ENCODE results near the gene CATSPERB. TPM values are rescaled to one million over a fixed set of nuclear protein-coding genes. Genes with fewer than 3 reads are reported as not detected.

Gene CATSPERB
- total RNA-seq, 2 experiments from 2014 or later = 5.3 to 7.1 TPM

- no peak overlapping the region for H3K27ac ChIP-seq (ENCODE audit: low read depth in 1 of 2, low read length in 2 of 2)
- no peaks in the 10 kb centered on the region for H3K27me3 ChIP-seq (ENCODE audit: control insufficient read depth in 1 of 2, insufficient read depth in 2 of 2, low read length in 2 of 2)
- no peaks in the 10 kb centered on the region for H3K4me1 ChIP-seq (ENCODE audit: insufficient read depth, low read length)
- no peaks in the 10 kb centered on the region for H3K9me3 ChIP-seq (ENCODE audit: control insufficient read depth in 1 of 2, insufficient read depth in 1 of 2, low read length in 2 of 2)
- Mint-ChIP-seq H3K9me3 (no peaks in the 10 kb centered on the region), H3K27me3 (no peaks in the 10 kb centered on the region), H3K36me3 (ENCODE audit: low read depth) (peaks cover 3% of the 10 kb centered on the region), H3K27ac (no peak overlapping the region), H3K4me1 (ENCODE audit: low read depth) (no peaks in the 10 kb centered on the region), H3K4me3 (no peak overlapping the region)
- ATAC-seq (ENCODE audit: poor library complexity) (no peak), DNase-seq (no peak)
- H3K4me3 ChIP-seq (ENCODE audit: low read length) = no peak overlapping the region
- intact Hi-C loops (cut with DNase I, micrococcal nuclease) = no loop called here
- no peak for TF ChIP-seq CTCF (IDR thresholded peaks at IDR 0.05)
- no peaks in the 10 kb centered on the region for H3K36me3 ChIP-seq (ENCODE audit: insufficient read depth, low read length)
- POLR2A ChIA-PET = no interaction called here
- CTCF ChIA-PET = no interaction called here
These were observed 71.1 kb downstream of the CATSPERB start for GRCh38 chr14:91660790-91661189.

GRCh38 chr14:91654836-91655235 lies 77.0 kb downstream of the CATSPERB start:
- H3K4me1 ChIP-seq (ENCODE audit: insufficient read depth, low read length) = no peaks in the 10 kb centered on the region
- Mint-ChIP-seq H3K9me3 (no peaks in the 10 kb centered on the region), H3K36me3 (ENCODE audit: low read depth) (peaks cover 3% of the 10 kb centered on the region), H3K4me3 (no peak overlapping the region), H3K27me3 (no peaks in the 10 kb centered on the region), H3K27ac (no peak overlapping the region), H3K4me1 (ENCODE audit: low read depth) (no peaks in the 10 kb centered on the region)
- no peaks in the 10 kb centered on the region for H3K36me3 ChIP-seq (ENCODE audit: insufficient read depth, low read length)
- POLR2A ChIA-PET = no interaction called here
- no peaks in the 10 kb centered on the region for H3K27me3 ChIP-seq (ENCODE audit: control insufficient read depth in 1 of 2, insufficient read depth in 2 of 2, low read length in 2 of 2)
- no peak overlapping the region for H3K4me3 ChIP-seq (ENCODE audit: low read length)
- no peak overlapping the region for H3K27ac ChIP-seq (ENCODE audit: low read depth in 1 of 2, low read length in 2 of 2)
- CTCF ChIA-PET = no interaction called here
- no peaks in the 10 kb centered on the region for H3K9me3 ChIP-seq (ENCODE audit: control insufficient read depth in 1 of 2, insufficient read depth in 1 of 2, low read length in 2 of 2)
- TF ChIP-seq CTCF (IDR thresholded peaks at IDR 0.05) = no peak
- no peak for ATAC-seq (ENCODE audit: poor library complexity)
- intact Hi-C loops (cut with DNase I, micrococcal nuclease) = loop anchor here in 1 of 2 experiments (5.0 kb wide), 1 partner anchor 342 kb away; no protein-coding TSS in a partner anchor
- DNase-seq = no peak

GRCh38 chr14:91653451-91653850 lies 78.4 kb downstream of the CATSPERB start:
- Mint-ChIP-seq H3K36me3 (ENCODE audit: low read depth) (no peaks in the 10 kb centered on the region), H3K27ac (no peak overlapping the region), H3K4me3 (no peak overlapping the region), H3K27me3 (no peaks in the 10 kb centered on the region), H3K9me3 (no peaks in the 10 kb centered on the region), H3K4me1 (ENCODE audit: low read depth) (no peaks in the 10 kb centered on the region)
- Histone ChIP-seq H3K27ac (ENCODE audit: low read depth in 1 of 2, low read length in 2 of 2) (no peak overlapping the region), H3K4me3 (ENCODE audit: low read length) (no peak overlapping the region), H3K9me3 (ENCODE audit: control insufficient read depth in 1 of 2, insufficient read depth in 1 of 2, low read length in 2 of 2) (no peaks in the 10 kb centered on the region), H3K4me1 (ENCODE audit: insufficient read depth, low read length) (no peaks in the 10 kb centered on the region), H3K36me3 (ENCODE audit: insufficient read depth, low read length) (no peaks in the 10 kb centered on the region), H3K27me3 (ENCODE audit: control insufficient read depth in 1 of 2, insufficient read depth in 2 of 2, low read length in 2 of 2) (no peaks in the 10 kb centered on the region)
- POLR2A ChIA-PET = no interaction called here
- intact Hi-C loops (cut with DNase I, micrococcal nuclease) = loop anchor here in 1 of 2 experiments (5.0 kb wide), 1 partner anchor 344 kb away; no protein-coding TSS in a partner anchor
- DNase-seq = no peak
- no peak for TF ChIP-seq CTCF (IDR thresholded peaks at IDR 0.05)
- CTCF ChIA-PET = no interaction called here
- no peak for ATAC-seq (ENCODE audit: poor library complexity)
